ENCODE measurements around the gene INSL3.
"Not testable (repeated sequence)": the region's sequence is repeated elsewhere in the genome, so short reads cannot be mapped to it uniquely, and the experiment has no call there.

GRCh38 chr19:17783721-17784120 lies 37.6 kb downstream of the INSL3 start:
- not testable (repeated sequence) for TF ChIP-seq CTCF (IDR thresholded peaks at IDR 0.05; ENCODE audit: low read length); EZH2 (IDR thresholded peaks at IDR 0.05; ENCODE audit: borderline replicate concordance, low read length)

Data from OCI-LY1 (cell line).